Measurements from ENCODE around the gene KRT33B. TPM values are rescaled to one million over a fixed set of nuclear protein-coding genes. Genes with fewer than 3 reads are reported as not detected.

The KRT33B gene
- total RNA-seq, 1 experiment from 2014 or later = not detected

GRCh38 chr17:41324180-41325075 lies 45.2 kb downstream of the KRT33B start:
- Histone ChIP-seq H3K14ac (ENCODE audit: insufficient read depth, low read length) (no peak overlapping the region; the same call in 1 of the 2 replicates), H2AK5ac (ENCODE audit: insufficient read length, low read length) (no peak overlapping the region), H3K4me2 (ENCODE audit: insufficient read depth, insufficient read length, low read length) (no peak overlapping the region), H3K79me2 (ENCODE audit: insufficient read depth, low read length) (no peaks in the 10 kb centered on the region), H3K23me2 (ENCODE audit: insufficient read length, low read depth, low read length, poor library complexity, severe bottlenecking) (no peaks in the 10 kb centered on the region), H3K23ac (ENCODE audit: insufficient read length, low read depth, low read length) (no peak overlapping the region), H3K9me3 (ENCODE audit: control insufficient read depth, low read depth, low read length) (no peaks in the 10 kb centered on the region), H4K5ac (ENCODE audit: insufficient read length, low read depth, low read length) (no peak overlapping the region), H2BK5ac (ENCODE audit: insufficient read length, low read length) (no peak overlapping the region), H3K9ac (ENCODE audit: extremely low read depth, insufficient read length, low read length) (no peak overlapping the region), H3K18ac (ENCODE audit: insufficient read length, low read depth, low read length) (no peak overlapping the region), H3K4me1 (ENCODE audit: insufficient read depth, low read length) (no peaks in the 10 kb centered on the region), H4K8ac (replicated peaks; ENCODE audit: insufficient read length, low read depth, low read length) (no peak overlapping the region), H2BK120ac (ENCODE audit: low read depth, low read length, poor library complexity, severe bottlenecking) (no peak overlapping the region), H3K27me3 (ENCODE audit: insufficient read depth, low read length) (no peaks in the 10 kb centered on the region), H2BK20ac (ENCODE audit: low read depth, low read length, poor library complexity, severe bottlenecking) (no peak overlapping the region), H4K91ac (ENCODE audit: insufficient read length, low read depth, low read length) (no peak overlapping the region), H3K56ac (ENCODE audit: insufficient read length, low read depth, low read length) (no peak overlapping the region), H4K20me1 (ENCODE audit: control insufficient read depth, insufficient read depth, insufficient read length) (no peaks in the 10 kb centered on the region), H3K4ac (ENCODE audit: low read depth, low read length) (no peak overlapping the region), H2BK15ac (ENCODE audit: low read depth, low read length) (no peak overlapping the region), H2BK12ac (ENCODE audit: insufficient read length, low read depth, low read length) (no peak overlapping the region), H3K79me1 (ENCODE audit: insufficient read depth, low read depth, low read length, poor library complexity, severe bottlenecking) (no peaks in the 10 kb centered on the region), H2AFZ (ENCODE audit: low read length) (no peak overlapping the region), H3T11ph (ENCODE audit: low read length) (no peak overlapping the region), H3K27ac (ENCODE audit: insufficient read length, low read depth, low read length) (no peak overlapping the region)
- peaks cover 3 to 4% of the 10 kb centered on the region in 2 experiments; a peak in 2 of 4 replicates for H3K4me1 Mint-ChIP-seq
- H3K36me3 Mint-ChIP-seq (ENCODE audit: insufficient read depth in 1 of 3, low read depth in 3 of 3) = peaks cover 0 to 13% (median 7%) of the 10 kb centered on the region in 3 experiments; a peak in 1 of 7 replicates
- DNase-seq = peak; percentile 83
- 0 out of 5 replicates have a peak overlapping the region, but pooled peaks of 1 of the 2 experiments have one; percentile 16 for H3K4me3 Mint-ChIP-seq
- no CpG with 5 or more reads among the region's 16 CpGs for WGBS (ENCODE audit: extremely low coverage, insufficient read length, low lambda C conversion rate)
- H3K27ac Mint-ChIP-seq = peak overlapping the region in 1 of 3 experiments; percentile 76; a peak in 1 of 7 replicates
- peaks cover 2% of the 10 kb centered on the region; the same call in 1 of the 2 replicates for H3K27me3 Mint-ChIP-seq (ENCODE audit: low read depth)
- peak; percentile 65 for TF ChIP-seq CTCF (conservative IDR thresholded peaks at IDR 0.05)
- H3K9me3 Mint-ChIP-seq = peaks cover 13% of the 10 kb centered on the region in 2 experiments

Data from H9 (cell line).